HG02943 (cell line): ENCODE results near the gene INPP4B.

Experiments
- ATAC-seq: cut with Tn5 transposase; IDR thresholded peaks from one replicate; pipeline ENCODE4 v1.9.1; 2021; ENCODE audit warnings: mild to moderate bottlenecking, low read depth, moderate library complexity; ENCODE audit not compliant: unreplicated experiment

The INPP4B gene

GRCh38 chr4:142596595-142596994 is 249.5 kb downstream of the INPP4B start:
- ATAC-seq, result no peak

GRCh38 chr4:142596121-142596520 is 250.0 kb downstream of the INPP4B start:
- no peak for ATAC-seq

- ATAC-seq, result no peak
Measured at GRCh38 chr4:142595222-142595871, 250.8 kb downstream of the INPP4B start.

- no peak for ATAC-seq
Measured at GRCh38 chr4:142585411-142585810, 260.7 kb downstream of the INPP4B start.

GRCh38 chr4:142583708-142584107 is 262.4 kb downstream of the INPP4B start:
- ATAC-seq, result no peak

- ATAC-seq, result no peak
Measured at GRCh38 chr4:142582340-142582739, 263.8 kb downstream of the INPP4B start.

- ATAC-seq, result no peak
Measured at GRCh38 chr4:142581881-142582280, 264.2 kb downstream of the INPP4B start.

- no peak for ATAC-seq
Measured at GRCh38 chr4:142579443-142579842, 266.7 kb downstream of the INPP4B start.

GRCh38 chr4:142574306-142574705 is 271.8 kb downstream of the INPP4B start:
- ATAC-seq, result no peak

- no peak for ATAC-seq
Measured at GRCh38 chr4:142572071-142572470, 274.0 kb downstream of the INPP4B start.

- ATAC-seq, result peak; percentile 53
Measured at GRCh38 chr4:142567620-142568451, 278.3 kb downstream of the INPP4B start.

GRCh38 chr4:142567199-142567598 is 278.9 kb downstream of the INPP4B start:
- peak; percentile 68 for ATAC-seq

GRCh38 chr4:142566777-142567176 is 279.3 kb downstream of the INPP4B start:
- ATAC-seq, result no peak

GRCh38 chr4:142566243-142566642 is 279.9 kb downstream of the INPP4B start:
- no peak for ATAC-seq

GRCh38 chr4:142565771-142566170 is 280.3 kb downstream of the INPP4B start:
- no peak for ATAC-seq

GRCh38 chr4:142563682-142564291 is 282.3 kb downstream of the INPP4B start:
- no peak for ATAC-seq

- ATAC-seq, result no peak
Measured at GRCh38 chr4:142559986-142560385, 286.1 kb downstream of the INPP4B start.

GRCh38 chr4:142558851-142559250 is 287.2 kb downstream of the INPP4B start:
- ATAC-seq, result no peak

- ATAC-seq, result no peak
Measured at GRCh38 chr4:142557239-142557801, 288.8 kb downstream of the INPP4B start.

- no peak for ATAC-seq
Measured at GRCh38 chr4:142556570-142557238, 289.4 kb downstream of the INPP4B start.

- no peak for ATAC-seq
Measured at GRCh38 chr4:142556048-142556447, 290.1 kb downstream of the INPP4B start.
